HL-60 (cell line): Measurements from ENCODE around the gene KIR3DL1.
"Not testable (repeated sequence)": the region's sequence is repeated elsewhere in the genome, so short reads cannot be mapped to it uniquely, and the experiment has no call there.

Experiments used
- GABPA ChIP-seq: IDR thresholded peaks from 2 replicates; pipeline ENCODE4 v1.6.1; 2012; ENCODE audit warnings: low read depth
- POLR2AphosphoS5 ChIP-seq: IDR thresholded peaks from 2 replicates; pipeline ENCODE4 v1.6.1; 2012; ENCODE audit warnings: low read depth
- TF ChIP-seq, protein P1 (sequence below): IDR thresholded peaks from one replicate; pipeline ENCODE4 v1.5.1; 2011; ENCODE audit warnings: low read length, control low read depth, inconsistent platforms; ENCODE audit not compliant: insufficient read depth
- TF ChIP-seq, protein P2 (sequence below): IDR thresholded peaks from 2 replicates; pipeline ENCODE4 v1.6.1; 2012; ENCODE audit warnings: low read depth; ENCODE audit not compliant: insufficient replicate concordance

DNA sequence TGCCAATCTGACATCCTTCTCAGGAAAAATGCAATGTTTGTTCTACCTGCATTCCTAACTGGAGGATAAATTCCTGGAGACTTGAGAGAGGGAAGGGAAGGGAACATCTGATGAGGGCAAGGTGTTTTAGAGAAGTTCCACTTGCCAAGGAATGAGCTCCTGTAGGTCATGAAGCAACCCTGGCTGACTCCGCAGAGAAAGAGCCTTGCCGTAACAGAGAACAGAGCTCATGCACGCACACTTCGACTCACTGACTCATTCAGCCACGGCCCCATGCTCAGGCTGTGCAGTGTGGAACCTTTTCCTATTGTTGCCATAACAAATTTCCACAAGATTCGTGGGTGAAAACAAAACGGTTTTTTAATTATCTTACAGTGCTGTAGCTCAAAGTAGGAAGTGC lies 37.4 kb upstream of the KIR3DL1 start:
- not testable (repeated sequence) for TF ChIP-seq POLR2AphosphoS5, GABPA
- TF ChIP-seq, protein P1, sequence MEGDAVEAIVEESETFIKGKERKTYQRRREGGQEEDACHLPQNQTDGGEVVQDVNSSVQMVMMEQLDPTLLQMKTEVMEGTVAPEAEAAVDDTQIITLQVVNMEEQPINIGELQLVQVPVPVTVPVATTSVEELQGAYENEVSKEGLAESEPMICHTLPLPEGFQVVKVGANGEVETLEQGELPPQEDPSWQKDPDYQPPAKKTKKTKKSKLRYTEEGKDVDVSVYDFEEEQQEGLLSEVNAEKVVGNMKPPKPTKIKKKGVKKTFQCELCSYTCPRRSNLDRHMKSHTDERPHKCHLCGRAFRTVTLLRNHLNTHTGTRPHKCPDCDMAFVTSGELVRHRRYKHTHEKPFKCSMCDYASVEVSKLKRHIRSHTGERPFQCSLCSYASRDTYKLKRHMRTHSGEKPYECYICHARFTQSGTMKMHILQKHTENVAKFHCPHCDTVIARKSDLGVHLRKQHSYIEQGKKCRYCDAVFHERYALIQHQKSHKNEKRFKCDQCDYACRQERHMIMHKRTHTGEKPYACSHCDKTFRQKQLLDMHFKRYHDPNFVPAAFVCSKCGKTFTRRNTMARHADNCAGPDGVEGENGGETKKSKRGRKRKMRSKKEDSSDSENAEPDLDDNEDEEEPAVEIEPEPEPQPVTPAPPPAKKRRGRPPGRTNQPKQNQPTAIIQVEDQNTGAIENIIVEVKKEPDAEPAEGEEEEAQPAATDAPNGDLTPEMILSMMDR, result not testable (repeated sequence)
- TF ChIP-seq, protein P2, sequence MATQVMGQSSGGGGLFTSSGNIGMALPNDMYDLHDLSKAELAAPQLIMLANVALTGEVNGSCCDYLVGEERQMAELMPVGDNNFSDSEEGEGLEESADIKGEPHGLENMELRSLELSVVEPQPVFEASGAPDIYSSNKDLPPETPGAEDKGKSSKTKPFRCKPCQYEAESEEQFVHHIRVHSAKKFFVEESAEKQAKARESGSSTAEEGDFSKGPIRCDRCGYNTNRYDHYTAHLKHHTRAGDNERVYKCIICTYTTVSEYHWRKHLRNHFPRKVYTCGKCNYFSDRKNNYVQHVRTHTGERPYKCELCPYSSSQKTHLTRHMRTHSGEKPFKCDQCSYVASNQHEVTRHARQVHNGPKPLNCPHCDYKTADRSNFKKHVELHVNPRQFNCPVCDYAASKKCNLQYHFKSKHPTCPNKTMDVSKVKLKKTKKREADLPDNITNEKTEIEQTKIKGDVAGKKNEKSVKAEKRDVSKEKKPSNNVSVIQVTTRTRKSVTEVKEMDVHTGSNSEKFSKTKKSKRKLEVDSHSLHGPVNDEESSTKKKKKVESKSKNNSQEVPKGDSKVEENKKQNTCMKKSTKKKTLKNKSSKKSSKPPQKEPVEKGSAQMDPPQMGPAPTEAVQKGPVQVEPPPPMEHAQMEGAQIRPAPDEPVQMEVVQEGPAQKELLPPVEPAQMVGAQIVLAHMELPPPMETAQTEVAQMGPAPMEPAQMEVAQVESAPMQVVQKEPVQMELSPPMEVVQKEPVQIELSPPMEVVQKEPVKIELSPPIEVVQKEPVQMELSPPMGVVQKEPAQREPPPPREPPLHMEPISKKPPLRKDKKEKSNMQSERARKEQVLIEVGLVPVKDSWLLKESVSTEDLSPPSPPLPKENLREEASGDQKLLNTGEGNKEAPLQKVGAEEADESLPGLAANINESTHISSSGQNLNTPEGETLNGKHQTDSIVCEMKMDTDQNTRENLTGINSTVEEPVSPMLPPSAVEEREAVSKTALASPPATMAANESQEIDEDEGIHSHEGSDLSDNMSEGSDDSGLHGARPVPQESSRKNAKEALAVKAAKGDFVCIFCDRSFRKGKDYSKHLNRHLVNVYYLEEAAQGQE, result not testable (repeated sequence)
